HG03457 (cell line): ENCODE measurements around the gene MRPS35.

ENCODE experiments used
- ATAC-seq: cut with Tn5 transposase; IDR thresholded peaks from one replicate; pipeline ENCODE4 v1.9.1; 2021; ENCODE audit warnings: moderate number of reproducible peaks; ENCODE audit not compliant: unreplicated experiment

The MRPS35 gene

GRCh38 chr12:27802936-27803335 is 92.3 kb downstream of the MRPS35 start:
- ATAC-seq: no peak

GRCh38 chr12:27805238-27805637 is 94.6 kb downstream of the MRPS35 start:
- ATAC-seq: no peak
